Lower leg skin (tissue), 3 donors: ENCODE data around the gene PRKAA1.
"Not testable (repeated sequence)": the region's sequence is repeated elsewhere in the genome, so short reads cannot be mapped to it uniquely, and the experiment has no call there.

Source experiments
- POLR2A ChIP-seq, 2 donors: fragments of 450-650 bp; IDR thresholded peaks; one replicate each; pipeline ENCODE4 v1.6.1; 2016 to 2017; ENCODE audit warnings: antibody characterized with exemption in 2 of 2, mild to moderate bottlenecking in 1 of 2, moderate library complexity in 1 of 2
- TF ChIP-seq, protein P1 (sequence below), 3 donors: fragments of 450-650 bp; IDR thresholded peaks; one replicate each; pipeline ENCODE4 v1.5.1; 2016; ENCODE audit warnings: antibody characterized with exemption in 3 of 3, mild to moderate bottlenecking in 3 of 3, moderate library complexity in 2 of 3

DNA sequence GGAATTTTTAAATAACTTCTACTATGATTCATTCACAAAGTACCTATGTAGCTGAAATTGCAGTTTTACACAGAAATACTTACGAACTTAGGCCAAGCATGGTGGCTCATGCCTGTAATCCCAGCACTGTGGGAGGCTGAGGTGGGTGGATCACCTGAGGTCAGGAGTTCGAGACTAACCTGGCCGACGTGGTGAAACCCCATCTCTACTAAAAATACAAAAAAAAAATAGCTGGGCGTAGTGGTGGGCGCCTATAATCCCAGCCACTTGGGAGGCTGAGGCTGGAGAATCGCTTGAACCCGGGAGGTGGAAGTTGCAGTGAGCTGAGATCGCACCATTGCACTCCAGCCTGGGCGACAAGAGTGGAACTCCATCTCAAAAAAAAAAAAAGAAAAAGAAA, 5.5 kb downstream of the PRKAA1 start:
- TF ChIP-seq, protein P1, sequence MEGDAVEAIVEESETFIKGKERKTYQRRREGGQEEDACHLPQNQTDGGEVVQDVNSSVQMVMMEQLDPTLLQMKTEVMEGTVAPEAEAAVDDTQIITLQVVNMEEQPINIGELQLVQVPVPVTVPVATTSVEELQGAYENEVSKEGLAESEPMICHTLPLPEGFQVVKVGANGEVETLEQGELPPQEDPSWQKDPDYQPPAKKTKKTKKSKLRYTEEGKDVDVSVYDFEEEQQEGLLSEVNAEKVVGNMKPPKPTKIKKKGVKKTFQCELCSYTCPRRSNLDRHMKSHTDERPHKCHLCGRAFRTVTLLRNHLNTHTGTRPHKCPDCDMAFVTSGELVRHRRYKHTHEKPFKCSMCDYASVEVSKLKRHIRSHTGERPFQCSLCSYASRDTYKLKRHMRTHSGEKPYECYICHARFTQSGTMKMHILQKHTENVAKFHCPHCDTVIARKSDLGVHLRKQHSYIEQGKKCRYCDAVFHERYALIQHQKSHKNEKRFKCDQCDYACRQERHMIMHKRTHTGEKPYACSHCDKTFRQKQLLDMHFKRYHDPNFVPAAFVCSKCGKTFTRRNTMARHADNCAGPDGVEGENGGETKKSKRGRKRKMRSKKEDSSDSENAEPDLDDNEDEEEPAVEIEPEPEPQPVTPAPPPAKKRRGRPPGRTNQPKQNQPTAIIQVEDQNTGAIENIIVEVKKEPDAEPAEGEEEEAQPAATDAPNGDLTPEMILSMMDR (IDR thresholded peaks at IDR 0.05) = not testable (repeated sequence)
- TF ChIP-seq POLR2A (IDR thresholded peaks at IDR 0.05) = not testable (repeated sequence)
